NCI-H1694 treated with DMSO at 0.1 percent for 48 hours (cell line): Measurements from ENCODE around the gene SNX24.

Experiments
- DNase-seq: peaks from one replicate; lab custom pipeline; 2025; lab: John Stamatoyannopoulos, UW

SNX24 gene

DNA sequence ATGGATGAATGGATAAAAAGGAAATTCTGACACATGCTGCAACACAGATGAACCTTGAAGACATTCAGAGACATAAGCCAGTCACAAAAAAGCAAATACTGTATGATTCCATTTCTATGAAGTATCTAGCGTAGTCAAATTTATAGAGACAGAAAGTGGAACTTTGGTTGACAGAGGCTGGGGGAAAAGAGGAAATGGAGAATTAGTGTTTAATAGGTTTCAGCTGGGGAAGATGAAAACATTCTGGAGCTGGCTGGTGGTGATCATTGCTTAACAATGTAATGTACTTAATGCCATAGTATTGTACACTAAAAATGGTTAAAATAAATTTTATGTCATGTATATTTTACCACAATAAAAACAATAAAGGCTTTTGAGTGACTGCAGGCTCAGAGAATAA is 166.9 kb downstream of the SNX24 start:
- no peak for DNase-seq

DNA sequence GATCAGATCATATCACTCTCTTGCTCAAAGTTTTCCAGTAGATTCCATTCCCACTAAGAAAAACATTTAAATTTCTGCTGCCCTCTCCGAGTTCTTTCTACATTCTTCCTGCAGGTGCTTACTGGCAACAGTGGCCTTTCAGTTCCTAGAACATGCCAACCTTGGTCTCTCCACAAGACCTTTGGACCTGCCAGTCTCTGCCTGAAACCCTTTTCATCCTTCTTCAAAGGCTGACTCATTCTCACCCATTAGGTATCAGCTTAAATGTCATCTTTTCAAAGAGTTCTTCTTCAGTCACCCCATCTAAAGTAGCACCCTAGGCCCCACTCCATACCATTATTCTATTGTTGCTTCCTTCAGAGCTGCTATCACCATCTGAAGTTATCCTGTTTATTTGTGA is 169.3 kb downstream of the SNX24 start:
- no peak for DNase-seq

DNA sequence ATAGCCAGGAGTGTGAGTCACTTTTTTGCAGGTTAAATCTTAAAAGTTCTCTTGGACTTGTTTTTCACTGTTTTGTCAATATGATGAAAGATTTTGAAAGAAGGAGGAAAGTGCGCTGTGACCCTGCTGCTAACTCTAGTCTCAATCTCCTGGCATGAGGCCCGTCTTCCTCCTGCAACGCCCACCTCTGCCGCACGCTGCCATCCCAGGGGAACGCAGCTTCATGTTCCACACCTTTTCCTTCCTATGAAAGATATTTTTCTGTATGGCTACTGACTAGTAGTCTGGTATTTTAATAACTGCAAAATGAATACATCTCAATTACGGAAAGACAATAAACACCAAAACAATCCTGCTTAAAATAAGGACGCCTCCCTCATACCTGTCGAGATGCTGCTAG is 182.8 kb downstream of the SNX24 start:
- no peak for DNase-seq

DNA sequence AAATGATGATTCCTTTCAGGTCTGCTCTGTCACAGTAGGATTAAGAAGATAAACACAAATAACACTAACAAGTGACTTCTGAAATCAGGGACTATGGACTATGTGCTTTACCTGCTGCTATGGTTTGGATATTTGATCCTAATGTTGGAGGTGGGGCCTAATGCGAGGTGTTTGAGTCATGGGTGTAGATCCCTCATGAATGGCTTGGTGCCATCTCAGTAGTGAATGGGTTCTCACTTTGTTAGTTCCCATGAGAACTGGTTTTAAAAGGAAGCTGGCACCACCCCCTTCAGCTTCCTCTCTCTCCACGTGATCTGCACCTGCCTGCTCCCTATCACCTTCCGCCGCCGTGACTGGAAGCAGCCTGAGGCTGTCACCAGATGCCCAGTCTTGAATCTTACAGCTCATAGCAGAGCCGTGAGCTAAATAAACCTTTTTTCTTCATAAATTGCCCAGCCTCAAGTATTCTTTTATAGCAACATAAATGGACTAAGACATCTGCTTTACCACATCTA is 187.8 kb downstream of the SNX24 start:
- no peak for DNase-seq

DNA sequence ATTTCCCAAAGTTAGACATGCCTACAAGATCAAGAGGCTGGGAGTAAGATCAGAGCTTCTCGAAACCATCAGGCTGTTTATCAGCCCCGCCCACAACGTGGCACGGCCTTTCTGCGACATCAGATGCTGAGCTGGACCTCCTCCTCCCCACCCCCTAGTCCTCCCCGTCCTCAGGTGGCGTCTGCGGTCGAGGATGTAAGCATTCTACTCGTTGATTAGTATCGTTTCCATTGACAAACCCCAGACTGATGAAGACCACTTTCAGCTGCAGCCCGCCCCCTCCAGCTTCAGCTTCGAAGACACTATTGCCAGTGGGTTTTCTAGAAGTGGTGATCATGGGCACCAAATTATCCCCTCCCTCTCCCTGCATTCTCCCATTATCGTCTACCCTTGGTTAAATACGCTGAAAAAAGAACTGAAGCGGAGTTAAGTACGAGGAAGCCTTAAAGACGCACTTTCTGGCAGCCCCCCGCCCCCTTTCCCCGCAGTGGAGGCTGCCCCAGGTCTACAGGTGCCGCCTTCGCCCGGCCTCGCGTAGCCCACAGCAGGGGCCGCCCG is 190.0 kb downstream of the SNX24 start:
- no peak for DNase-seq

DNA sequence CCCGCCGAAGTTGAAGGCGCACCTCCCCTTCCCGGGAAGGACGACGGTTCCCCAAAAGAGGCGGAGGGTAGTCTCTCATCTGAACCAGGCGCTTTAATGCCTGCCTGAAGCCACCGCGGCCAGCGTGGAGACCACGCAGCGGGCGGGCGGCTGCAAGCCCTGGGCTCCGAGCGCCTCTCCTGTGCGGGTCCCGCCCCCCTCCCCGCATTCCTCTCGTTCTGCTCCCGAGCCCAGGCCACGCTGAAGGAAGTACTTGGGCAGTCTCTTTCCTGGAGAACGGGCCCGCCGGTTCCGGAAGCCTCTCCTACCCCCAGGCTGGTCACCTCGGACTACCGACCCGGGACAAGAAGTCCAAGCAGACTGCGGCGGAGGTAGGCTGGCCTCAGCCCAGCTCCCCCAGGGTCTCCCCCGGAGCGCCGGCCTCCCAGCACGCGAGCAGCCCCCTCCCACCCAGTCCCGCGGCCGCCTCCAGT is 190.5 kb downstream of the SNX24 start:
- no peak for DNase-seq

DNA sequence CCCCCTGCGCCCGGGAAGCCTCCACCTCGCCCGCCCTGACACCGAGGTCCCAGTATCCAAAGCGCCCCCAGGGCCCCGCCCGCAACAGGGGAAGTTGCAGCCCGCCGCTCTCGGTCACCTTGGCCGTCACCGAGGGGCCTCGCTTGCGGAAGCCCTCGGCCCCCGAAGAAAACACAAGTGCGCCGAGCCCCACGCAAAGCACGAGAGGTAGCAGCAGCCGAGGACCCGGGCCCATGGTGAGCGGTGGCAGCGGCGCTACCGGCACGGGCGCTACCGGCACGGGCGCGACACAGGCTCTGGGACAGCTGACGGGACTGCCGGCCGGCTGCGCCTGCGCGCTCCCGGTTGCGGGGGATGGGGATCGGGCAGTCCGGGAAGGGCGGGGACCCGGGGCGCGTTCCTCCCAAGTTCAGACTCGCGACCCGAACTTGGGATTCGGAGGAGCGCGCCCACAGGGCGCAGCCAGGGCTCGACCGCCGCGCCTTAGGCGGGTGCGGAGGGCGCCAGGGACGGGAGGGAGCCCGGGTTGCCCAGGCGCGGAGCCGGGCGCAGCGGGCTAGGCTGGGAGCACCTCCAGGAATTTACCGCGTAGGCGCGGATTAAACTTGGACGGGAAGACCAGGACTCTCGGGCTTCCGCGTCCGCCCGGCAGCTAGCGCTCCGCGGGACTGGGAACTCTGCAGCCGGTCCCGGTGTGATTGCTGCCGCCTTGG is 191.1 kb downstream of the SNX24 start, which contains the start of gene PPIC:
Gene PPIC (minus strand): TSS at position 335 of the 713 bp plus-strand sequence. CDS start 100 bp downstream, at position 235.
- DNase-seq, result peak; percentile 45

DNA sequence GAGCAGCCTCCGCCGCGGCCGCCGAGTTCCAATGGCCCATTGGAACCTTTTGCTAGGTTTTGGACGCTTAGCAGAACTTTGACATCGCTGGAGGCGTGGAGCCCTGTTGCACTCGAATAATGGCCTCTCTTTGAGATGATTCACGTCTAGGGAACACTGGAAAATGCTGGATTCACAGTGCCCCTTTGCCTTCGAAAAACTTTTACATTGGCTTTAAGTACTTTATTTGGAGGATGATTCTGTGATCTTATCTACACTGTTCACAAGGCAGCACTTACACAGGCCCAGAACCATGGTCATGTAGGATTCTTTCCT is 191.6 kb downstream of the SNX24 start:
- no peak for DNase-seq

DNA sequence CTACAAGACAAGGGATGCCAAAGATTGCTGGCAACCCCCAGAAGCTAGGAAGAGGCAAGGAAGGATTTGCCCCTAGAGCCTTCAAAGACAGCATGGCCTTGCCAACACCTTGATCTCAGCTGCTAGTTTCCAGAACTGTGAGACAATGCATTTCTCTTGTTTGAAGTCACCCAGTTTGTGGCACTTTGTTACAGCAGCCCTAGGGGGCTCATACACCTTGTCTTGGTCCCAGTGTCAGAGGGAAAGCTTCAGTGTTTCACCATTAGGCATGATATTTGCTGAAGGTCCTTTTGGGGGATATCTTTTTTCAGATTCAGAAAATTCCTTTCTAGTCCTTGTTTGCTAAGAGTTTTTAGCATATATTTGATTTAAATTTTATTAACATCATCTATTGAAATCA is 194.3 kb downstream of the SNX24 start:
- DNase-seq, result no peak

DNA sequence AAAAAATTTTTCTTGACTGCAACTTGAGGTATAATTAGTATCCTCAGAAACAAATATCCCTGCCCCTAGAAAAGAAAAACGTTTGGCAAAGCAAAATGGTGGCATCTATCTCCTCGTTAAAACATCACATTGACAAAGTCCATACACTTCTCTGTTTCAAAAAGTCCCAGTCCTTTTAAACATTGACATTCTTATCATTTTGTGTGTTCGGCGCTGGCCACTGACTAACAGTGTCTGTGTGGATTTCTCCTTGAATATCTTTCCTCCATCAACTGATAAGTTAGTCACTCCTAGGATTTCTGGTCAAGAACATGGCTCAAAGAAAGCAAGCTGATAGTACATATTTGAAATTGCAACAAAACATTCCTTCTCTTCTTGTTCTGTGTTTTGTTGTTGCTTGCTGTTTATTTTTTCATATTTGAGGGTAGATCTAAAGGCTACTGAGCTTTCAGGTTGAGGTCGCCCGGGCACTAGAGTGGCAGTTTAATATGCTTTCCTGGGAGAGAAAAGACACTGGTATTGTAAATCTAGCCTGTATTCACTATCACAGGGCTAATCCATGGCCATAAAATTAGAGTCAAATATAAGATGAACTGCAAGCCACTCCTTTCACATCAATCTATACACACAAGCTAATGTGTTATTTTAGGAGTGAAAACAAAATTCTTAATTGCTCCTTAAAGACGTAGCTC is 199.7 kb downstream of the SNX24 start:
- DNase-seq, result no peak

DNA sequence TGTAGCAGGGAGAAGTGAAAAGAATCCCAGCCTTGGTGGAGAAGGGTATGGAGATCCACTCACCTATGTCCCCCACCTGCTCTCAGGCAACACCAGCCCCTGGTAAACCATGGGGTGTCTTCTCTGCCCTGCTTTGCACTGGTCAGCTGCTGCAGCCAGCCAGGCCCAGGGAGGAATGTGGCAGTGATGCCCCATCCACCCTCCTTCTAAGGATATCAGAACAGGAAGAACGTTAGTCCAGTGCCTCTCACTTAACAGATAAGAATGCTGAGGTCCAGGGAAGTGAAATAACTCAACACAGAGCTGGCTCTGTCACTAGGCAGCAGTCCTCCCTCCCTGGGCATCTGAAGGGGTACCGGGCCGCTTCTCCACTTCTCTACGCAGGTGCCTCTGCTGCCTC is 200.8 kb downstream of the SNX24 start:
- no peak for DNase-seq

DNA sequence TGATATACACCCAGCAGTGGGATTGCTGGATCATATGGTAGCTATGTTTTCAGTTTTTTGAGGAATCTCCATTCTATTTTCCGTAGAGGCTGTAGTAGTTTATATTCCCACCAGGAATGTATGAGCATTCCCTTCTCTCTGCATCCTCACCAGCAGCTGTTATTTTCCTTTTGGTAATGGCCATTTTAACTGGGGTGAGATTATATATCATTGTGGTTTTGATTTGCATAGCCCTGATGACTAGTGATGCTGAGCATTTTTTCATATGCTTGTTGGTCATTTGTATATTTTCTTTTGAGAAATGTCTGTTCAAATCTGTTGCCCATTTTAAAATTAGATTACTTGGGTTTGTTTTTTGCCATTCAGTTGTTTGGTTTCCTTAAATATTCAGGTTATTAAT is 202.3 kb downstream of the SNX24 start:
- DNase-seq, result no peak

DNA sequence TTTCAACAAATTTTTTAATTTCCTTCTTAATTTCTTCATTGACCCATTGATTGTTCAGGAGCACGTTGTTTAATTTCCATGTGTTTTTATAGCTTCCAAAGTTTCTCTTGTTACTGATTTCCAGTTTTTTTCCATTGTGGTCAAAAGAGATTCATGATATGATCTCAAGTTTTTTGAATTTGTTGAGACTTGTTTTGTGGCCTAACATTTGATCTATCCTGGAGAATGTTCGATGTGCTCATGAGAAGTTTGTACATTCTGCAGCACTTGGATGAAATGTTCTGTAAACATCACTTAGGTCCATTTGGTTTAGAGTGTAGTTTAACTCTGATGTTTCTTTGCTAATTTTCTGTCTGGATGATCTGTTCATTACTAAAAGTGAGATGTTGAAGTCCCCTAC is 205.8 kb downstream of the SNX24 start:
- no peak for DNase-seq
